ENCODE data around the gene RPS6KL1. TPM values are rescaled to one million over a fixed set of nuclear protein-coding genes. Genes with fewer than 3 reads are reported as not detected.

RPS6KL1 gene
- total RNA-seq, 1 donor from 2014 or later: 2.0 TPM

DNA sequence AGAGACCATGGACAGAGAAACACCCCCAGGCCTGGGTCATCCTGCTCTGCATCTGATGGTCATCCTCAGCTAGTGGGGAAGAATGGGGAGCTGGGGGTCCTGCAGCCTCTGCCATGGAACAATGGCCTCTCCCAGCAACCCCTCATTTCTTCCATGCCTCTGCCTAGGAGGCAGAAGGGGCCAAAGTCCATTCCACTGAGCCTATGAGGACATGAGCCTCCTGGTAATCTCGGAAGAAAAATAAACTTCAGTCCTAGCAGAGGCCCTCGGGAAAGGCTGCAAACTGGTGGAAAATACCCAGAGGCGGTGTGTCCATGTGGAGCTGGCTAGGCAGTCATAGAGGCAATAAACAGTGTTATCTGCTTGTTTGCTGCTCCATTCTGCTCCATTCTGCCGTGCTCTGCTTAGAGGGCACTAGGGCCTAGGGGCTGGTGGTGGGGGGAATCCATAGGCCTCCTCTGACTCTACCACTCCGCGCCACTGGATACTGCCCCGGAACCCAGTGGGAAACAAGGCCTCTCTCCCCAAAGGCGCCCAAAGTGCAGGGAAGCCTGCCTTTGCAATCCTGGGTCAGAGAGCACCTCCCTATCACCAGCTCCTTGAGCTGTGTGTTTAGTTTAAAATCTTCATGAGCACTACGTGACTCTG lies 27.9 kb upstream of the RPS6KL1 start:
- Histone ChIP-seq H3K27me3 (ENCODE audit: low read depth) (peaks cover 21% of the 10 kb centered on the region), H3K9me3 (no peaks in the 10 kb centered on the region), H3K27ac (no peak overlapping the region), H3K4me1 (peaks cover 26% of the 10 kb centered on the region), H3K36me3 (no peaks in the 10 kb centered on the region), H3K4me3 (no peak overlapping the region)
- intact Hi-C loops (cut with DNase I): no loop called here
- no peak for ATAC-seq
- no peak for DNase-seq
- TF ChIP-seq, protein P1, sequence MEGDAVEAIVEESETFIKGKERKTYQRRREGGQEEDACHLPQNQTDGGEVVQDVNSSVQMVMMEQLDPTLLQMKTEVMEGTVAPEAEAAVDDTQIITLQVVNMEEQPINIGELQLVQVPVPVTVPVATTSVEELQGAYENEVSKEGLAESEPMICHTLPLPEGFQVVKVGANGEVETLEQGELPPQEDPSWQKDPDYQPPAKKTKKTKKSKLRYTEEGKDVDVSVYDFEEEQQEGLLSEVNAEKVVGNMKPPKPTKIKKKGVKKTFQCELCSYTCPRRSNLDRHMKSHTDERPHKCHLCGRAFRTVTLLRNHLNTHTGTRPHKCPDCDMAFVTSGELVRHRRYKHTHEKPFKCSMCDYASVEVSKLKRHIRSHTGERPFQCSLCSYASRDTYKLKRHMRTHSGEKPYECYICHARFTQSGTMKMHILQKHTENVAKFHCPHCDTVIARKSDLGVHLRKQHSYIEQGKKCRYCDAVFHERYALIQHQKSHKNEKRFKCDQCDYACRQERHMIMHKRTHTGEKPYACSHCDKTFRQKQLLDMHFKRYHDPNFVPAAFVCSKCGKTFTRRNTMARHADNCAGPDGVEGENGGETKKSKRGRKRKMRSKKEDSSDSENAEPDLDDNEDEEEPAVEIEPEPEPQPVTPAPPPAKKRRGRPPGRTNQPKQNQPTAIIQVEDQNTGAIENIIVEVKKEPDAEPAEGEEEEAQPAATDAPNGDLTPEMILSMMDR (IDR thresholded peaks at IDR 0.05): no peak

DNA sequence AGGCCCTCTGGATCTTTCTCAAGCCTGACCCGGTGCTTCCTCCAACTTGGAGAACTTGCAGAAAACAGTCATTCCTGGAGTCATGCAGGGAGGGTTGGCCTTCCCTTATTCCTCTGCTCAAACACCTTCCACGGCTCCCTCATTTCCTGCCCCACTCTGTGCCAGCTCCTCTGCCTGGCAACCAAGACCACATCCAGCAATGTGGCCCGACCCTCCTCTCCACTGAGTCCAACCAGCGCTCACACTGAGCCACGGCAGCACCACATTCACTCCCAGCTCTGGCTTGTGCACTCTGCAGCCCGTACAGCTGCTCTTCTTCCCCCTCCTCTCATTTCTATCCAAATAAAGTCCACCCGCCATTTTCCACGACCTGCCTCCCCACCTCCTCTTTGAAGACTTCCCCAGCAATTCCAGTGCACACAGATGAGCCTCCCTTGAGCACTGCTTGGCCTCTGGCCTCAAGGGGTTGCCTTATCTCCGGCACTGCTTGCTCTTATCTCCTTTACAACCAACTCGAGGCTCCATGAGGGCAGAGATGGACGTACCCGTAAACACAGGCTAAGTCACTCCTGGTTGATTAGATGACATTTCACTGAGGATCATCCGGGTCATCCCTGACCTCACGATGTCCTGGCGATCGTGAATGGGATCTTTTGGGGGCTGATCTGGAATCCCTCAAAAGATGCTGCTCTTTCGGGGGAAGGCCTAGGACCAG lies 27.0 kb upstream of the RPS6KL1 start:
- DNase-seq (no peak), ATAC-seq (no peak)
- Histone ChIP-seq H3K4me3 (no peak overlapping the region), H3K27me3 (ENCODE audit: low read depth) (peaks cover 18% of the 10 kb centered on the region), H3K9me3 (no peaks in the 10 kb centered on the region), H3K27ac (no peak overlapping the region), H3K36me3 (no peaks in the 10 kb centered on the region), H3K4me1 (peaks cover 23% of the 10 kb centered on the region)
- intact Hi-C loops (cut with DNase I): no loop called here
- TF ChIP-seq, protein P1 (IDR thresholded peaks at IDR 0.05): no peak

DNA sequence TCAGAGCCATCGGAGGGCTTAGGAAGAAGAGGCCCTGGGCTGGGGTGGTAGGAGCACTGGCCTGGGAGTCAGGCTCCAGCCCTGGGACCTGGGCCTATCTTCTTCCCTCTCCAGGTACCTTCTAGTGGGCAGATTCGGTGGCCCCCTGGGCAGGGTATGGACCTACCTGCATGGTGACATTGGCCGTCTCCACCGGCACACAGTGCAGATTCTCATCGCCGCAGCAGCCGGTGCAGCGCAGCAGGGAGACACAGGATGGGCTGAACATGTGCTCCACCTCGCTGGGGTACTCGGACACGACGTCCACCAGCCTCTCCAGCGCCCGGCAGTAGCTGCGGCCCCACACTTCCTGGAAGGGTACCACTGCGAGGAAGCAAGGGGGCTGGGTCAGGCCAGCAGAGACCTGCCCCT lies 26.1 kb upstream of the RPS6KL1 start:
- H3K4me1 ChIP-seq: peaks cover 15% of the 10 kb centered on the region

DNA sequence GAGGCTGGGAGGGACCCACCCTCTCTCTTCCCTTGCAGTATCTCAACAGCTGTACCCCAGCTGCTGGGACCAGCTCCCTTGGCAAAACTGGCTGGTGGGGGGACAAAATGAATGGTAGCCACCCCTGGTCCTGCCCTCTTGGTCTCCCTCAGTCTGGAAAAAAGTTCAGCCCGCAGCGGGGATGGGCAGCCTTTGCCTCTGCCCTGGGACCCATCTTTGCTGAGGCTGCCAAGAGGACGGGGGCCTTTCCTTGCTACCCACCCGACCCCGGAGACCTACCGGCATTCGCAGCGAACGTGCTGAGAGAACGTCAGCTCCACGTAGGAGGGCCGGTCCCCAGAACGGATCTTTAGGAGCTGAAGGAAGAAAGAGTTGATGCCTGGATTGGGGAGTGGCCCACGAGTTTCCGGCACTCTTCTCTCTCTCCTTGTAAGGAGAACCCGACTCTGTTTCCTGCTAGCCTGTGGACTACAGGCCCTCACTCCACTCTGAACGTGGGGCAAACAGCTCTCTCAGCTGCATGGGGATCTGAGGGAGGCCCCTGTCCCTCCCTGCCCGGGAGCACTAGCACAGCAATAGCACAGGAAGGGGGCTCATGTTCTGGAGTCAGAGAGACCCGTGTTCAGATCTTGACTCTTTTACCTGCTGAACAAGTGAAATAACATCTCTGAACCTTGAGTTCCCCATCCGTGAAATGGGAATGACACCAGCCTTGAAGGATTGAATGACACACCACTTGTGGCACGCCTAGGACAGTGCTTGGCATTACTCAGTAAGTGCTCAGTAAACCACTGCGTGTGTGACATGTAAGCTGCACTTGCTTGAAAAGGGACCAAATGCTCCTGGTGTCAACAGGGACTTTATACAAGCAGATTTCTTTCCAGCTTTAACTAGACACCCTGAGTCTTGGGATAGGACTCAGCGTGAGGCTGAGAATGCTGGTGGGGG lies 25.4 kb upstream of the RPS6KL1 start:
- no peak for ATAC-seq
- no peak overlapping the region for H3K27ac ChIP-seq
- intact Hi-C loops (cut with DNase I): no loop called here

More for the DNA sequence above, 26.1 kb upstream of the RPS6KL1 start:
- TF ChIP-seq, protein P1 (IDR thresholded peaks at IDR 0.05): no peak
- intact Hi-C loops (cut with DNase I): no loop called here
- DNase-seq (no peak), ATAC-seq (no peak)
- Histone ChIP-seq H3K27ac (no peak overlapping the region), H3K9me3 (no peaks in the 10 kb centered on the region), H3K27me3 (ENCODE audit: low read depth) (peaks cover 9% of the 10 kb centered on the region), H3K4me3 (no peak overlapping the region), H3K36me3 (no peaks in the 10 kb centered on the region)

More for the DNA sequence above, 25.4 kb upstream of the RPS6KL1 start:
- Histone ChIP-seq H3K9me3 (no peaks in the 10 kb centered on the region), H3K4me1 (peaks cover 12% of the 10 kb centered on the region), H3K27me3 (ENCODE audit: low read depth) (peaks cover 2% of the 10 kb centered on the region), H3K4me3 (no peak overlapping the region), H3K36me3 (no peaks in the 10 kb centered on the region)
- TF ChIP-seq, protein P1 (IDR thresholded peaks at IDR 0.05): no peak
- no peak for DNase-seq
